Smooth muscle cell (in vitro differentiated cells): Measurements from ENCODE around the gene MEG3. TPM values are rescaled to one million over a fixed set of nuclear protein-coding genes. Genes with fewer than 3 reads are reported as not detected.

ENCODE experiments used
- DNase-seq: peaks from one replicate; lab custom pipeline; 2025; ENCODE audit not compliant: unreplicated experiment; lab: John Stamatoyannopoulos, UW
- H2AFZ ChIP-seq: fragments of 200-600 bp; sonication (generic); 2 replicates; pipeline ENCODE4 v1.6.0; 2016; ENCODE audit warnings: antibody characterized with exemption, low read depth, mild to moderate bottlenecking
- H3F3A ChIP-seq: fragments of 200-600 bp; sonication (generic); 2 replicates; pipeline ENCODE4 v1.6.0; 2017; ENCODE audit warnings: antibody characterized with exemption, low read depth
- H3K27ac ChIP-seq: fragments of 200-600 bp; sonication (generic); 2 replicates; pipeline ENCODE4 v1.5.1; 2016; ENCODE audit warnings: low read depth, mild to moderate bottlenecking
- H3K27me3 ChIP-seq: fragments of 200-600 bp; sonication (generic); 2 replicates; pipeline ENCODE4 v1.6.1; 2016; ENCODE audit warnings: low read depth, mild to moderate bottlenecking
- H3K36me3 ChIP-seq: fragments of 200-600 bp; sonication (generic); 2 replicates; pipeline ENCODE4 v1.5.1; 2016; ENCODE audit warnings: low read depth
- H3K4me1 ChIP-seq: fragments of 200-600 bp; sonication (generic); 2 replicates; pipeline ENCODE4 v1.5.1; 2016; ENCODE audit warnings: low read depth
- H3K4me2 ChIP-seq: fragments of 200-600 bp; sonication (generic); 2 replicates; pipeline ENCODE4 v1.6.0; 2016; ENCODE audit warnings: mild to moderate bottlenecking
- H3K4me3 ChIP-seq: fragments of 200-600 bp; sonication (generic); 2 replicates; pipeline ENCODE4 v1.5.1; 2016; ENCODE audit warnings: mild to moderate bottlenecking
- H3K79me2 ChIP-seq: fragments of 200-600 bp; sonication (generic); 2 replicates; pipeline ENCODE4 v1.6.0; 2016; ENCODE audit warnings: low read depth, mild to moderate bottlenecking
- H3K9ac ChIP-seq: fragments of 200-600 bp; sonication (generic); 2 replicates; pipeline ENCODE4 v1.6.0; 2016; ENCODE audit warnings: low read depth
- H3K9me3 ChIP-seq: fragments of 200-600 bp; sonication (generic); replicated peaks from 2 replicates; pipeline ENCODE4 v1.5.1; 2016; ENCODE audit warnings: low read depth
- H4K20me1 ChIP-seq: fragments of 200-600 bp; sonication (generic); 2 replicates; pipeline ENCODE4 v1.6.0; 2016; ENCODE audit warnings: low read depth
- WGBS: methylation state at CpG from one replicate; pipeline ENCODE4 v1.1.7; 2016; ENCODE audit warnings: low lambda C conversion rate; 5-methylcytosine and 5-hydroxymethylcytosine counted together
- polyA plus RNA-seq: library from polyadenylated mRNA; unstranded; fragments of >200 nt; fragmentation: Nextera tagmentation; extraction: Ambion mirVana; gene quantifications from 2 replicates; pipeline ENCODE4 v1.2.1, GENCODE V29; 2016
- total RNA-seq: library from RNA; depleted of rRNA; stranded (reverse); fragments of >200 nt; gene quantifications from 2 replicates; pipeline ENCODE4 v1.2.3, GENCODE V29; 2014
- TF ChIP-seq, protein P1 (sequence below): fragments of 200-600 bp; sonication (generic); IDR thresholded peaks from 2 replicates; pipeline ENCODE4 v1.5.1; 2017; ENCODE audit warnings: borderline replicate concordance, mild to moderate bottlenecking, antibody characterized with exemption; ENCODE audit not compliant: insufficient read depth, poor library complexity, severe bottlenecking

The MEG3 gene
- total and polyA plus RNA-seq, 2 experiments from 2014 or later, result not detected

DNA sequence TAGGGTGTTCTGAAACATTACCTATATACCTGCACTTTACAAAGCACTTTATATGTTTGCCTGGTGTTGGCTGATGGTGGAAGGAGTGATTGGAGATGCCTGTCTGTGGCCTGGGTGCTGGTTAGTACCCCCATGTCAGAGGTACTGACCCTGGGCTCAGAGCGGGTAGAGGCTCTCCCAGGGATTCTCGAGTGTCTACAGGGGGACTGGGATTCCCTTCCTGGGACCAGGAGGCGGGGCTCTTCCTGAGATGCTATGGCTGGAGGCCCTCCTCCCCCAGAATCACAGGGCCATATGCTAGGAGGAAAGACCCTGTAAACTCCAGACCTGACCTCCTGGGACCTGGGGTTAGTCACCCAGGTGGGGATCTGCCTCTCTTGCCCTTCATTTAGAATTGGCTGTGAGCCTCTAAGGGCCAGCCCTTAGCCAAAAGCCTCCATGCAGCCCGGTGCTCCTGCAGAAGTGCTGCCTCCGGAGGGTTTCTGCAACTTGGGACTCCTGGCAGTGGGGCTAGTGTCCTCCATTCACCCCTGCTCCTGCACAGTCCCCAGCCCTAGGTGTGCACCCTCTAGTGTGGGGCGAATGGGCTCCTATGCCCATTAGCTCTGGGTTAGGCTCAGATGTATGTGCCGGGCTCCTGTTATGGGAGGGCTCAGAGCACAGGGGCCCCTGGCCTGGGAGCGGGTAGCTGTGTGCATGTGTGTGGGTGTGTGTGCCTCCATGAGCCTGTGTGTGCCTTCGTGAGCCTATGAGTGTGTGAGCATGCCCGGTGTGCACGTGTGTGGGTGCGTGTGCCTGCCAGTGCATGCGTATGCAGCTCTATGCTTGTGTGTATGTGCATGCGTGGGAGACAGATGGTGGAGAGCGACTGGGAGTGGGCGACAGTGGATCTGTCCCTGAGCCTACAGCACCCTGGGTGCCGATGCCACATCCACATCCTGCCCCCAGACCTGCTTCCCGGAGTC is 41.0 kb downstream of the MEG3 start:
- no peaks in the 10 kb centered on the region for H3K36me3 ChIP-seq
- H3K4me1 ChIP-seq, result no peaks in the 10 kb centered on the region
- 92% methylated on average over 18 of the region's 18 CpGs for WGBS
- no peak overlapping the region for H3K4me2 ChIP-seq
- H3K9ac ChIP-seq, result no peak overlapping the region
- H3K27ac ChIP-seq, result no peak overlapping the region
- no peaks in the 10 kb centered on the region for H4K20me1 ChIP-seq
- H3K4me3 ChIP-seq, result no peak overlapping the region
- TF ChIP-seq, protein P1, sequence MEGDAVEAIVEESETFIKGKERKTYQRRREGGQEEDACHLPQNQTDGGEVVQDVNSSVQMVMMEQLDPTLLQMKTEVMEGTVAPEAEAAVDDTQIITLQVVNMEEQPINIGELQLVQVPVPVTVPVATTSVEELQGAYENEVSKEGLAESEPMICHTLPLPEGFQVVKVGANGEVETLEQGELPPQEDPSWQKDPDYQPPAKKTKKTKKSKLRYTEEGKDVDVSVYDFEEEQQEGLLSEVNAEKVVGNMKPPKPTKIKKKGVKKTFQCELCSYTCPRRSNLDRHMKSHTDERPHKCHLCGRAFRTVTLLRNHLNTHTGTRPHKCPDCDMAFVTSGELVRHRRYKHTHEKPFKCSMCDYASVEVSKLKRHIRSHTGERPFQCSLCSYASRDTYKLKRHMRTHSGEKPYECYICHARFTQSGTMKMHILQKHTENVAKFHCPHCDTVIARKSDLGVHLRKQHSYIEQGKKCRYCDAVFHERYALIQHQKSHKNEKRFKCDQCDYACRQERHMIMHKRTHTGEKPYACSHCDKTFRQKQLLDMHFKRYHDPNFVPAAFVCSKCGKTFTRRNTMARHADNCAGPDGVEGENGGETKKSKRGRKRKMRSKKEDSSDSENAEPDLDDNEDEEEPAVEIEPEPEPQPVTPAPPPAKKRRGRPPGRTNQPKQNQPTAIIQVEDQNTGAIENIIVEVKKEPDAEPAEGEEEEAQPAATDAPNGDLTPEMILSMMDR, result no peak
- no peak overlapping the region for H2AFZ ChIP-seq
- H3K27me3 ChIP-seq, result no peaks in the 10 kb centered on the region
- no peak for DNase-seq
- no peaks in the 10 kb centered on the region for H3K9me3 ChIP-seq
- no peaks in the 10 kb centered on the region for H3F3A ChIP-seq
- H3K79me2 ChIP-seq, result no peaks in the 10 kb centered on the region

DNA sequence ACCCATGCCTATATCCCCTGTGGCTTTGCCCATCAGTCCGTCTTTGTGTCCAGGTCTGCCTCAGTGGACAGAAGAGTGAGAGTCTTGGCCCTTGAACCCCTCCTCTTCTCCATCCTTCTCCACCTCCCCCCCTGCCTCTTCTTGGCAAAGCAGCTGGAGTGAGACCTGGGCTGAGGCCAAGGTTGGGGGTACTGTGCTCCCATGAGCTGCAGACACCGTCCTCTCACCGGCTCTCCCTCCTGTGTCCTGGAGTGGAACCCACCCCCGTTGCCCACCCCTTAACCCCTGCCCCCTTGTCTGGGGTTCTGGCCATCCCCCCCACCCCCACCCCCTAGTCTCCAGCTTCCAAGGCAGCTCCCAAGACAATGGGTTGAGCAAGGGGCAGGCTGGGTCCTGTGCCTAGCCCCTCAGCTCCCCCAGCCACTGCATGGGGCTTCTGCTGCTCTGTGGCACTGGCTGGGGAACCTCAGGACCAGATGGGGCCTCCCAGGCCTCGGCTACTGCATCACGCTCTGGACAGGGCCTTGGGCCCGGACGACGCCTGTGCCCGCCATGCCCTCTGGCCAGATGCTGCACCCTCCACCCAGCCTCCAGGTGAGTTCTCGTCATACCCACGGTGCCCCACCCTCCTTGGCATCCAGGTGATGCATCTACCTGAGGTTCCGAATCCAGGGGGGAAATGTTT is 41.9 kb downstream of the MEG3 start:
- Histone ChIP-seq H3K9ac (no peak overlapping the region), H3K27ac (no peak overlapping the region), H2AFZ (no peak overlapping the region), H3K4me2 (no peak overlapping the region), H4K20me1 (no peaks in the 10 kb centered on the region), H3K79me2 (no peaks in the 10 kb centered on the region), H3K9me3 (no peaks in the 10 kb centered on the region), H3K36me3 (no peaks in the 10 kb centered on the region), H3K27me3 (no peaks in the 10 kb centered on the region), H3K4me1 (no peaks in the 10 kb centered on the region), H3F3A (no peaks in the 10 kb centered on the region), H3K4me3 (no peak overlapping the region)
- TF ChIP-seq, protein P1, result no peak
- 97% methylated on average over 13 of the region's 13 CpGs for WGBS
- DNase-seq, result no peak

DNA sequence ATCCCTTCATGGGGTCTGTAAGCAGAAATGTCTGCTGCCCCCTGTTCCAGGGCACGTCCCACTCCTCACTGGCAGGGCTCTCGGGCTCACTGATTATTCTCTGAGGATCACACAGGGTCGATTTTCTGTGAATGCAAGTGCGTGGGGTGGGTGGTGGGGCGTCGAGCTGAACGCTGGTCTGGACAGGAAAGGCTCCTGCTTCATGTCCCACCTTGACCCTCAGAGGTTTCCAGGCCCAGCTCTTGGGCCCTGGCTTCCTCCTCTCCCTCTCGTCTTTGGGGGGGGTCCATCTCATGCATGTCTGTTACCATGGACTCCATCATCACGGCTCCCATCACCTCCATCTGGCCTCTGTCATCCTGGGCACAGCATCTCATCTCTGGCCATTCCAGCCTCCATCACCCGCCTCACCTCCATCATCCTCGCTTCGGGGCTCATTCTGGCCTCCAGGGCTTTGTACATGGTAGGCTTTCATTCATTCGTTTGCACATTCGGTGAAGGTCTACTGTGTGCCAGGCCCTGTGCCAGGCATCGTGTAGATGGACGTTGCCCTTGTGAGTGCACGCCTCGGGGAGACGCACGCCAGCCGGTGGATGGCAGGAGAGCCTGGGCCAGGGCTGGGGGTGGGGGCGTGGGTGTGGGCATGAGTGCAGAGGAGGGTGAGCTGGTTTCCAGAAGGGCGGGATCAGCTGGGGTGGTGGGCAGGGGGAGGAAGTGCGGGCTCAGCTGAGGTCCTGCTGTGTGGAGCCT is 42.9 kb downstream of the MEG3 start:
- Histone ChIP-seq H3F3A (no peaks in the 10 kb centered on the region), H3K36me3 (no peaks in the 10 kb centered on the region), H3K79me2 (no peaks in the 10 kb centered on the region), H2AFZ (no peak overlapping the region), H3K27ac (no peak overlapping the region), H3K4me2 (no peak overlapping the region), H3K9me3 (no peaks in the 10 kb centered on the region), H3K27me3 (no peaks in the 10 kb centered on the region), H3K4me1 (no peaks in the 10 kb centered on the region), H3K9ac (no peak overlapping the region), H4K20me1 (no peaks in the 10 kb centered on the region), H3K4me3 (no peak overlapping the region)
- WGBS, result 94% methylated on average over 21 of the region's 24 CpGs
- TF ChIP-seq, protein P1, result no peak
- no peak for DNase-seq
